GM10248 (cell line): ENCODE results near the gene KCNC4.

Experiments used
- CTCF ChIA-PET: fragments of 300-600 bp; sonication (Branson Sonifier 250); formaldehyde crosslinking; extraction: SDS; loops from one replicate; lab custom pipeline; 2021; ENCODE audit warnings: antibody characterized with exemption; lab: Yijun Ruan, JAX
- POLR2A ChIA-PET: fragments of 350-650 bp; sonication (Branson Sonifier 250); formaldehyde crosslinking; extraction: SDS; loops from one replicate; lab custom pipeline; 2020; ENCODE audit warnings: antibody characterized with exemption; lab: Yijun Ruan, JAX
- DNase-seq: peaks from one replicate; pipeline ENCODE4 v3.0.0; 2012; ENCODE audit errors: extremely low spot score
- CTCF ChIP-seq: IDR thresholded peaks from 2 replicates; pipeline ENCODE4 v1.5.1; 2012; ENCODE audit warnings: mild to moderate bottlenecking, low read depth; ENCODE audit errors: extremely low read depth, missing control alignments, control extremely low read depth

The KCNC4 gene

GRCh38 chr1:110248746-110249145 is 38.6 kb downstream of the KCNC4 start:
- POLR2A ChIA-PET, result no interaction called here
- CTCF ChIA-PET, result interaction anchor here (0.9 kb wide), 1 partner anchor 212 kb away, joined by 4 read pairs; no protein-coding TSS in a partner anchor
- no peak for DNase-seq
- TF ChIP-seq CTCF, result no peak

GRCh38 chr1:110249256-110249655 is 39.1 kb downstream of the KCNC4 start:
- POLR2A ChIA-PET, result no interaction called here
- no peak for TF ChIP-seq CTCF
- CTCF ChIA-PET, result interaction anchor here (0.6 to 2.2 kb wide), 4 partner anchors 12 to 211 kb away, joined by 3 to 8 read pairs (median 4); no protein-coding TSS in a partner anchor
- DNase-seq, result no peak

GRCh38 chr1:110250008-110250407 is 39.9 kb downstream of the KCNC4 start:
- no peak for TF ChIP-seq CTCF
- DNase-seq, result no peak
- ChIA-PET POLR2A (no interaction called here), CTCF (interaction anchor here (0.6 to 2.2 kb wide), 4 partner anchors 12 to 47 kb away, joined by 3 to 8 read pairs (median 3); no protein-coding TSS in a partner anchor)

GRCh38 chr1:110250749-110251148 is 40.6 kb downstream of the KCNC4 start:
- CTCF ChIA-PET, result interaction anchor here (2.2 kb wide), 1 partner anchor 43 kb away, joined by 8 read pairs; no protein-coding TSS in a partner anchor
- no peak for TF ChIP-seq CTCF
- no peak for DNase-seq
- POLR2A ChIA-PET, result no interaction called here

GRCh38 chr1:110253213-110253612 is 43.1 kb downstream of the KCNC4 start:
- POLR2A ChIA-PET, result no interaction called here

GRCh38 chr1:110254604-110255391 is 44.7 kb downstream of the KCNC4 start:
- TF ChIP-seq CTCF, result no peak
- no peak for DNase-seq
- CTCF ChIA-PET, result interaction anchor here (0.7 to 6.5 kb wide), 8 partner anchors 10 to 241 kb away, joined by 3 to 38 read pairs (median 5); partner anchors contain the start of gene KCNC4
- POLR2A ChIA-PET, result no interaction called here

More at GRCh38 chr1:110253213-110253612, 43.1 kb downstream of the KCNC4 start:
- no peak for TF ChIP-seq CTCF
- CTCF ChIA-PET, result interaction anchor here (1.1 to 1.3 kb wide), 4 partner anchors 17 to 243 kb away, joined by 3 to 4 read pairs (median 4); no protein-coding TSS in a partner anchor
- no peak for DNase-seq
